ENCODE measurements around the gene SMAD3.

DNA sequence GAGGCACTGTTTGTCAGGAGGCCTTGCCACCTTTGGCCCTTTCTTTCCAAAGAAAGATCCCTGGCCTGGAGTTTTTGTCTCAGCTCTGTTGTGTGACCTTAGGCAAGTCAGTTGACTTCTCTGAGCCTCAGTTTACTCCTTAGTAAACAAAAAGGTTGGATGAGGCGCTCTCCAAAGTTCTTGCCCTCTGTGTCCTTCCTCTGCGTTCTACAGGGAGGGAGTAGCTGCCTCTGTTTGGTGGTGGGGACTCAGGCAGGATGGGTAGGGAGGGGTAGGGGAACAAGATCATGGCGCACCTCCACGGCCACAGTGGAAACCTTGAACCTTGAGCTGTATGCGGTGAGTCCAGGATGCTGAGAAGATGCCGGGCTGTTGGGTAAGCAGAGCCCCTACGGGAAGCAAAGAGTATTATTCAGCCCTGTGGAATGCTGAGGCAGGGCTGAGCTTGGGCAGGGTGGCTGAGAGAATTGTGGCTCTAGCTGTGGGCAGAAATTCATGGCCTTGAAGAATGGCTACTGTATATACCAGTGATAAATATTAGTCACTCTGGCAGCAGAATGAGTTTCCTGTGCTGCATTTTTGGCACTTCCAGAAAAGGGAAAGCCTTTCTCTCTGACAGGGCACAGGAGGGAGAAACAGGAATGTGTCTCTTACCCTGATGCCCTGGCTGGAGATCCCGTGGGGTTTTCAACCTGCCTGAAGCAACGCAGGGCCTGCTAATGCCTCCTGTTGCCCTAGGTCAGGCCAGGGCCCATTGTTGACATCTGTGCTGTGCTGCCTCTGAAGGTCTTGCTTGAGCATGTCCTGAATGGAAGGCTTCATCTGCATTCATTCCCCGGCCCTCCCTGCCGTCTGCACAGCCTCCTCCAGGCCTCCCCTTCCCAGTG lies 39.9 kb downstream of the SMAD3 start:
- TF ChIP-seq YY1 (IDR thresholded peaks at IDR 0.05; ENCODE audit: insufficient read depth, insufficient read length) (no peak), SUZ12 (IDR thresholded peaks at IDR 0.05; ENCODE audit: extremely low read depth, insufficient read depth, insufficient read length) (no peak), ZNF274 (IDR thresholded peaks at IDR 0.05; ENCODE audit: low read depth, low read length) (no peak)
